Activated gamma-delta T cell treated with anti-CD3 and anti-CD28 coated beads, Interleukin-2, amount 50 U/mL, for 16 hours (primary cell): ENCODE data around the gene KRT84.

ENCODE experiments used
- DNase-seq: peaks from one replicate; pipeline ENCODE4 v3.0.0-alpha.2; 2020; ENCODE audit warnings: low read depth

KRT84 gene

GRCh38 chr12:52342781-52343490, 42.5 kb downstream of the KRT84 start:
- no peak for DNase-seq

DNA sequence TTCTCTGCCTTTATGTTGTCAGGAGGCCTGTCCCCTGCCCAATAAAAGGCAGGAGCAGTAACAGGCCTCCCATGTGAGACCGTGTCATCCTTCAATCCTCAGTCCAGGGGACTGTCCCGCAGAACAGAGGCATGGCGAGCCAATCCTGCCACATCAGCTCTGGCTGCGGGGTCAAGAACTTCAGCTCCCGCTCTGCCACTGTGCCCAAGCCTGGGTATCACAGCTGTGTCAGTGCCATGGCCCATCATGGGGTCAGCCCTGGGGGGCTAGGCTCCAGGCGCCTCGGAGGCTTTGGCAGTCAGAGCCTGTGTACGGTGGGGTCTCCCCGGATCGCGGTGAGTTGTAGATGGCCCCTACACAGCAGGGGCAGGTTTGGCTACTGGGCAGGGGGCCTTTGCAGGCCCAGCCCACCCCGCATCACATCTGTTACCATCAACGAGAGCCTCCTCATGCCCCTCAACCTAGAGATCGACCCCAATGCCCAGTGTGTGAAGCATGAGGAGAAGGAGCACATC, 44.3 kb downstream of the KRT84 start:
- no peak for DNase-seq

- no peak for DNase-seq
These were observed 47.1 kb downstream of the KRT84 start for GRCh38 chr12:52338241-52338960.

DNA sequence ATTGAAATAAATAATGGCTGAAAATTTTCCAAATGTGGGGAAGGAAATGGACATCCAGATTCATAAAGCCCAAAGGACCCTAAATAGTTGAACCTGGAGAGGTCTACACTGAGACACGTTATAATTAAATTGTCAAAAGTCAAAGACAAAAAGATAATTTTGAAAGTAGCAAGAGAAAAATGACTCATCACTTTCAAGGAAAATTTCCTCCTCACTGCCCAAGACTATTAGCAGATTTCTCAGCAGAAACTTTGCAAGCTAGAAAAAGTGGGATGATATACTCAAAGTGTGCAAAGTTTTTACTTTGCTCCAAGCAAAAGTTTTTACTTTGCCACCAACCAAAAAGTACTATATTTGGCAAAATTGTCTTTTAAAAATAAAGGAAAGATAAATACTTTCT, 48.4 kb downstream of the KRT84 start:
- no peak for DNase-seq

DNA sequence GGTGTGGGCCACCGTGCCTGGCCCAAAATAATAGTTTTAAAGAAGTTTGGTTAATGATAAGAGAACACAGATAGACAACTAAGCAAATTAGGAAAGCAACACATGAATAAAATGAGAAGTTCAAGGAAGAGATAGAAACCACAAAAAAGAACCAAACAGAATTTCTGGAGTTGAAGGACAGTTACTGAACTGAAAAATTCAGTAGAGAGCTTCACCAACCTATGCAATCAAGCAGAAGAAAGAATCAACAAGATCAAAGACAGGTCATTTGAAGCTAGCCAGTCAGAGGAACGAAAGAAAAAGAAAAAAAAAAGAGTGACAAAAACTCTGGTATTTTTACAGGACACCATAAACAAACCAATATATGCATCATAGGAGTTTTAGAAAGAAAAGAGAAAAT, 48.8 kb downstream of the KRT84 start:
- DNase-seq = no peak

- no peak for DNase-seq
These were observed 49.7 kb downstream of the KRT84 start for GRCh38 chr12:52335598-52336262.

GRCh38 chr12:52334185-52334584, 51.3 kb downstream of the KRT84 start:
- DNase-seq = no peak

- no peak for DNase-seq
These were observed 52.1 kb downstream of the KRT84 start for GRCh38 chr12:52333321-52333720.

- DNase-seq = no peak
These were observed 53.1 kb downstream of the KRT84 start for GRCh38 chr12:52332381-52332780.

- no peak for DNase-seq
These were observed 53.6 kb downstream of the KRT84 start for GRCh38 chr12:52331833-52332232.

DNA sequence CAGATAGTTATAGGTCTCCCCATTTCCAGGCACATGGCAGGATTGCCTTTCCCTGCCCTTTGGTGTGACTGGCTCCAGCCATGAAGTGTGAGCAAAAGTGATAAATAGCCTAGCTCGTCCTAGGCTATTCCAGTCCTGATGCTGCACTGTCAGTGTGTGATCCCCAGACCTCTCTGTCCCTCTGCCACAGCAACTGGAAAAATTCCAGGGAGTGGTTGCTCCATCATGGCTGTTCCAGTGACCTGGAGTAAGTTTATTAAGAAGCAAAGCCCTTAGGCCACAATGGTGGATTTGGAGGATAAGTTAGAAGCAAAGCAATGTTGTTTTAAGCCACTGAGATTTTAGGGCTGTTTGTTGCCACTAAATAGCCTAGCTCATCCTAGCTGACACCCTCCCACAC, 54.4 kb downstream of the KRT84 start:
- no peak for DNase-seq

- DNase-seq = no peak
These were observed 57.5 kb downstream of the KRT84 start for GRCh38 chr12:52327830-52328500.
